Skeletal muscle tissue (tissue), 4 donors: ENCODE measurements around the gene IZUMO2. TPM values are rescaled to one million over a fixed set of nuclear protein-coding genes. Genes with fewer than 3 reads are reported as not detected.

Source experiments
- H3K27ac ChIP-seq: one replicate; pipeline ENCODE4 v1.7.0; 2013; ENCODE audit warnings: mild to moderate bottlenecking, low read depth, low read length, inconsistent platforms
- H3K27me3 ChIP-seq, 3 donors: one replicate each; pipeline ENCODE4 v1.7.0; 2013; ENCODE audit warnings: low read length in 3 of 3; ENCODE audit not compliant: control insufficient read depth in 3 of 3, insufficient read depth in 3 of 3
- H3K36me3 ChIP-seq, 3 donors: one replicate each; pipeline ENCODE4 v1.7.0; 2013; ENCODE audit warnings: low read length in 3 of 3; ENCODE audit not compliant: control insufficient read depth in 3 of 3, insufficient read depth in 3 of 3
- H3K4me1 ChIP-seq, 3 donors: one replicate each; pipeline ENCODE4 v1.7.0; 2013; ENCODE audit warnings: low read length in 3 of 3, mild to moderate bottlenecking in 3 of 3; ENCODE audit not compliant: control insufficient read depth in 3 of 3, insufficient read depth in 3 of 3
- H3K4me3 ChIP-seq, 3 donors: one replicate each; pipeline ENCODE4 v1.7.0; 2013; ENCODE audit warnings: low read length in 3 of 3
- H3K9ac ChIP-seq, 3 donors: one replicate each; pipeline ENCODE4 v1.7.0; 2013; ENCODE audit warnings: low read length in 3 of 3, mild to moderate bottlenecking in 3 of 3, moderate library complexity in 2 of 3, low read depth in 1 of 3
- H3K9me3 ChIP-seq, 3 donors: one replicate each; pipeline ENCODE4 v1.7.0; 2013; ENCODE audit warnings: low read length in 3 of 3; ENCODE audit not compliant: control insufficient read depth in 3 of 3
- total RNA-seq: library from RNA; depleted of rRNA; stranded (reverse); fragments of >200 nt; gene quantifications from one replicate; pipeline ENCODE4 v1.2.3, GENCODE V29; 2014
- donor health status: Osteomylitis.

IZUMO2 gene
- total RNA-seq, 1 donor from 2014 or later: not detected

GRCh38 chr19:50190439-50190891 lies 27.4 kb upstream of the IZUMO2 start:
- no peak overlapping the region for H3K4me3 ChIP-seq
- H3K4me1 ChIP-seq: peaks cover 2 to 7% (median 3%) of the 10 kb centered on the region in 3 donors
- no peaks in the 10 kb centered on the region for H3K27me3 ChIP-seq
- no peaks in the 10 kb centered on the region for H3K36me3 ChIP-seq
- no peak overlapping the region for H3K27ac ChIP-seq
- no peak overlapping the region for H3K9ac ChIP-seq
- no peaks in the 10 kb centered on the region for H3K9me3 ChIP-seq

GRCh38 chr19:50189331-50189730 lies 26.2 kb upstream of the IZUMO2 start:
- Histone ChIP-seq H3K27ac (no peak overlapping the region), H3K4me3 (no peak overlapping the region), H3K9me3 (no peaks in the 10 kb centered on the region), H3K36me3 (no peaks in the 10 kb centered on the region), H3K9ac (no peak overlapping the region), H3K4me1 (peaks cover 2 to 7% (median 3%) of the 10 kb centered on the region in 3 donors), H3K27me3 (no peaks in the 10 kb centered on the region)

DNA sequence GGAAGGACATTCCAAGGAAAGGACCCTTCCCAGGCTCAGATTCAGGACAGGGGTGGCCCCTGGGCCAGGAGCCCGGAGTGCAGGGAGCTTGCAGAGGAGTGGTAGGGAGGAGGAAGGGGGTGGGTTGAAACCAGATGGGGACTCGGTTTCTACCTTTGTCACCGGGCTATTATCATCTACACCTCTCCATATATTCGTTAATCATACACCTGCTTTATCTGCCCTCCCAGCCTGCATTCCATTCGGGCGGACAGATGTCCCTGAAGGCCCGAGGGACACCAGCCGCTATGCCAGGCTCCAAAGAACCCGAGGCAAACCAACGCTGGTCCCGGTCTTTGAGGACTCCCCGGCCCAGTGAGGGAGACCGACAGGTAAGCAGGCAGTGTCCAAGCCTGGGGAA lies 24.9 kb upstream of the IZUMO2 start:
- peaks cover 2 to 7% (median 3%) of the 10 kb centered on the region in 3 donors for H3K4me1 ChIP-seq
- no peaks in the 10 kb centered on the region for H3K27me3 ChIP-seq
- H3K9ac ChIP-seq: no peak overlapping the region
- no peaks in the 10 kb centered on the region for H3K36me3 ChIP-seq
- no peak overlapping the region for H3K27ac ChIP-seq
- no peaks in the 10 kb centered on the region for H3K9me3 ChIP-seq
- H3K4me3 ChIP-seq: no peak overlapping the region

DNA sequence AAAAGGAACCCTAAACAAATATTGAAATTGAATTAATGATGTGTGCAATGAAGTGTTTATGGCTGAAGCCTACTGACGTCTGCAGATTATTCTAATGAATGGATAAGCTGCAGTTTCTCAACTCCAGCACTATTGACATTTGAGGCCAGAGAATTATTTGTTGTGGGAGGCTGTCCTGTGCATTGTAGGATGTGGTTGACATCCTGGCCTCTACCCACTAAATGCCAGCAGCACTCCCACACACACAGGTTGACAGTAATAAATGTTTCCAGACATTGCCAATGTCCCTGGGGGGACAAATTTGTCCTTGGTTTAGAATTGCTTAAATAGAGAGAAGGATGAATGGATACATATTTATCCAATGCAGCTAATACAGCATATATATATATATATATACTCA lies 21.1 kb upstream of the IZUMO2 start:
- Histone ChIP-seq H3K4me3 (no peak overlapping the region), H3K27me3 (no peaks in the 10 kb centered on the region), H3K9ac (no peak overlapping the region), H3K27ac (no peak overlapping the region), H3K36me3 (no peaks in the 10 kb centered on the region), H3K4me1 (no peaks in the 10 kb centered on the region), H3K9me3 (no peaks in the 10 kb centered on the region)

DNA sequence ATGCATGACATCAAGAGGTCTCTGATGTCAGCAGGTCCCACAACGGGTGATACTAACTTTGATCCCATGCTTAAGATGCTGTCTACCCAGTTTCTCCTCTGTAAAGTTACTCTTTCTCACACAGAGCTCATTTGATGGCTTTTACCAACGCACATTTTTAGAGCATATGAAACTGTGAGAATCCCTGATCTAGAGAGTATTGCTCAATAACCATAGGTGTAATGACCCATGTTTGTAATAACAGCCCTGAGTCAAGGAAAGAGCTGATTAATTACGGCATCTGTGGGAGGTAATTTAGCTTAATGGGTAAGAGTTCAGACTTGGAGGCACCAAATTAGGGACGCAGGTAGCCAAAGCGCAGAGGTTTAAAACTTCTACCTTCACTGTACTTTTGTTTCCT lies 18.0 kb upstream of the IZUMO2 start:
- H3K4me1 ChIP-seq: no peaks in the 10 kb centered on the region
- no peak overlapping the region for H3K9ac ChIP-seq
- no peaks in the 10 kb centered on the region for H3K9me3 ChIP-seq
- H3K4me3 ChIP-seq: no peak overlapping the region
- H3K27ac ChIP-seq: no peak overlapping the region
- H3K36me3 ChIP-seq: no peaks in the 10 kb centered on the region
- H3K27me3 ChIP-seq: no peaks in the 10 kb centered on the region

DNA sequence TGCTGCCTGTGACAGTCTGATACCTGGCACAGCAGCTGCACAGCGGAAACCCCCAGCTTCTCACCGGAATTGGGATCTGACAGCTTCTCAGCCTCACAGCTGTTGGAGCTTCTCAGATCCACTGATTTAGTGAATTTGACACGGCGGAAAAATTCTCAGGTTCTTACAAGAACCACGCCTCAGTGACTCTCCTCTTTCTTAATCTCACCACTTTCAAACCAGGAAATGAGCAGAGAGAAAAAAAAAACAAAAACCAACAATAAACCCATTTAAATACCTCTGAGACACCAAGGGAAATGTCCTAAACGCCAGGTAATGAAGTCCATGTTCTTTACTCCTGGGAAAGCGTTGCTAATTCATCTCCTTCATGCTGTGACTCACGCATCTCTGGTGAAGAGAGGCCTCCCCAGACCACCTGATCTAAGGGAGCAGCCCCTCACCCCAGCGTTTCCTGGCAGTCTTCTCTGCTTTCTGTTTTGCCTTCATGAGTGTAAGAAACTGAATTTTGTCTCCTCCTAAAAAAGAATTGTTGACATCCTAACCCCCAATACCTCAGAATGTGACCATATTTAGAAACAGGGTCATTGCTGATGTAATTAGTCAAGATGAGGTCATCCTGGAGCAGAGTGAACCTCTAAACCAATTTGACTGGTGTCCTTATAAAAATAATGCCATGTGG lies 15.9 kb upstream of the IZUMO2 start:
- Histone ChIP-seq H3K27ac (no peak overlapping the region), H3K4me3 (no peak overlapping the region), H3K4me1 (no peaks in the 10 kb centered on the region), H3K9ac (no peak overlapping the region), H3K9me3 (no peaks in the 10 kb centered on the region), H3K36me3 (no peaks in the 10 kb centered on the region), H3K27me3 (no peaks in the 10 kb centered on the region)

GRCh38 chr19:50178320-50178719 lies 15.2 kb upstream of the IZUMO2 start:
- H3K9ac ChIP-seq: no peak overlapping the region
- H3K4me1 ChIP-seq: no peaks in the 10 kb centered on the region
- no peaks in the 10 kb centered on the region for H3K36me3 ChIP-seq
- no peaks in the 10 kb centered on the region for H3K9me3 ChIP-seq
- H3K27me3 ChIP-seq: no peaks in the 10 kb centered on the region
- no peak overlapping the region for H3K27ac ChIP-seq
- no peak overlapping the region for H3K4me3 ChIP-seq

GRCh38 chr19:50176775-50177174 lies 13.7 kb upstream of the IZUMO2 start:
- Histone ChIP-seq H3K9me3 (no peaks in the 10 kb centered on the region), H3K4me1 (no peaks in the 10 kb centered on the region), H3K9ac (no peak overlapping the region), H3K36me3 (no peaks in the 10 kb centered on the region), H3K27me3 (no peaks in the 10 kb centered on the region), H3K27ac (no peak overlapping the region), H3K4me3 (no peak overlapping the region)

DNA sequence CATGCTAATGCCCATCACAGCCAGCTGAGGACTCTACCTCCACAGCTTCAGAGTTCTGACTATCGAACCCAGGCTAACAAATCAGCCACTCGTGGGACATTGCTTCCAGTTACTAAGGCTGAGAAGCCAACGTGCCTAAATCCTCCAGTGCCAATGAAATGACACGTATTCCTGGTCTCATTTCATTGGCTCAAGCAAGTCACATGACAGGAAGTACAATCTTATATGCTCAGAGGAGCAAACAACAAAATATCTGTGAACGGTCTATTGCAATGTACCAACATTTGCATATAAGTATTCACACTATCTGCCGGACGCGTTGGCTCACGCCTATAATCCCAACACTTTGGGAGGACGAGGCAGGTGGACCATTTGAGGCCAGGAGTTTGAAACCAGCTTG lies 12.8 kb upstream of the IZUMO2 start:
- no peaks in the 10 kb centered on the region for H3K4me1 ChIP-seq
- no peaks in the 10 kb centered on the region for H3K36me3 ChIP-seq
- no peaks in the 10 kb centered on the region for H3K27me3 ChIP-seq
- no peaks in the 10 kb centered on the region for H3K9me3 ChIP-seq
- no peak overlapping the region for H3K27ac ChIP-seq
- H3K9ac ChIP-seq: no peak overlapping the region
- no peak overlapping the region for H3K4me3 ChIP-seq

- Histone ChIP-seq H3K27me3 (peaks cover 0 to 6% (median 0%) of the 10 kb centered on the region in 3 donors), H3K9me3 (no peaks in the 10 kb centered on the region), H3K4me1 (no peaks in the 10 kb centered on the region), H3K27ac (no peak overlapping the region), H3K9ac (no peak overlapping the region), H3K4me3 (no peak overlapping the region), H3K36me3 (no peaks in the 10 kb centered on the region)
Observed at GRCh38 chr19:50174100-50174793, 11.2 kb upstream of the IZUMO2 start.
